Stimulated activated naive CD8-positive, alpha-beta T cell treated with anti-CD3 and anti-CD28 coated beads, Interleukin-15, Interleukin-2, amounts not matched to agents 100 U/mL and 50 U/mL, for 24 hours (primary cell): ENCODE data around the gene SLC25A39.

Source experiments
- ATAC-seq: fragments of 150-1000 bp; cut with Tn5 transposase; one replicate; pipeline ENCODE4 v1.10.0; 2021
- DNase-seq: peaks from one replicate; pipeline ENCODE4 v3.0.0; 2021

SLC25A39 gene

DNA sequence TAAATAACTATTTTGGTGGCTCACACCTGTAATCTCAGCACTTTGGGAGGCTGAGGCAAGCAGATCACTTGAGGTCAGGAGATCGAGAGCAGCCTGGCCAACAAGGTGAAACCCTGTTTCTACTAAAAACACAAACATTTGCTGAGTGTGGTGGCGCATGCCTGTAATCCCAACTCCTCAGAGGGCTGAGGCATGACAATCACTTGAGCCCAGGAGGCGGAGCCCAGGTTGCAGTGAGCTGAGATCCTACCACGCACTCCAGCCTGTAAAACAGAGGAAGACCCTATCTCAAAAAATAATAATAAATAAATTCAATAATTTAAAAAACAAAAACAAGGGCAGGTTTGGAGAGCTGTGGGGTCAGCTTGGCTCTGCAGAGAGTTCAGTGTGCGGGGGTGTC lies 51.0 kb downstream of the SLC25A39 start:
- DNase-seq = no peak
- no peak for ATAC-seq

DNA sequence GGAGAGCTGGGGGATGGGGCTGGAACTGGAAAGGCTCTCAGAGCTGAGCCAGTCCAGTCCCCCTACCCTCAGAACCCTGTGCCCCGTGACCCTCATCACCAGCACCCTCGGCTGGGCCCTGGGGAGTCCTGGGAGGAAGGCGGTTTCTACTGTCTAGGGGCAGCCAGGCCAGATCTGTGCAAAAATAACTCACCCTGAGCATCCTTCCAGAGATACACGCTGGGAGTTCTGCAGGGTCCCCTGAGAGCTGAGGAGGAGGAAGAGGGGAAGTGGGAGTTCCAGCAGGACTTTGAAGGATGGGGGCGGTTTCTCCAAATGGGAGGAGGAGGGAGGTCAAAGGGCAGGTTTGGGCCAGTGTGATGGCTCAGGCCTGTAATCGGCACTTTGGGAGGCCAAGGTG lies 51.7 kb downstream of the SLC25A39 start:
- no peak for ATAC-seq
- no peak for DNase-seq

- peak; percentile 10 for ATAC-seq
- DNase-seq = no peak
Measured at GRCh38 chr17:44272321-44272951, 52.2 kb downstream of the SLC25A39 start.
